KOPT-K1 (cell line): Measurements from ENCODE around the gene GPATCH8.

ENCODE experiments used
- H3K27ac ChIP-seq: fragments of 200-600 bp; sonication (generic); 2 replicates; pipeline ENCODE4 v1.5.1; 2016; ENCODE audit warnings: antibody characterized with exemption, mild to moderate bottlenecking, low read depth, low read length; ENCODE audit not compliant: poor library complexity, severe bottlenecking
- H3K36me3 ChIP-seq: fragments of 200-600 bp; sonication (generic); 2 replicates; pipeline ENCODE4 v1.5.1; 2017; ENCODE audit warnings: antibody characterized with exemption, mild to moderate bottlenecking, low read length, moderate library complexity; ENCODE audit not compliant: insufficient read depth
- H3K9me3 ChIP-seq: fragments of 200-600 bp; sonication (generic); 2 replicates; pipeline ENCODE4 v1.5.1; 2017; ENCODE audit warnings: antibody characterized with exemption, low read length, mild to moderate bottlenecking; ENCODE audit not compliant: insufficient read depth, poor library complexity, severe bottlenecking

Gene GPATCH8

DNA sequence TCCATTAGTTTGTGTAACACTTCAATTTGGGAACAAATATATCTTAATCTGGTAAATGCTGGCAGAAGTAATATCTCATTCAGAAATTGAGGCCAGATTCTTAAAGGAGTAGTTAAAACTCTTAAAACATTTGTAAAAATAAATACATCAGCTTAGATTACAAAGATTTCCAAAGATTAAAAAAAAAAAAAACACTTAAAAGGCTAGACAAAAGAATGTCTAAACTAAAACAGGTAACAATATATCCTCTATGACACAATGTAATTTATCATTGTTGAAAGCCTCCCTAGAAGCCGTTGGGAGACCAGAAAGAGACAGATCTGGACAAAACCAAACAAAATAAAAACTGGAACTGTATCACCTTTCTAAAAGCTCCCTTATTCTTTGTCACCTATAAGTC lies 3.5 kb downstream of the GPATCH8 start:
- Histone ChIP-seq H3K9me3 (no peaks in the 10 kb centered on the region), H3K27ac (no peak overlapping the region), H3K36me3 (peaks cover 11% of the 10 kb centered on the region)

DNA sequence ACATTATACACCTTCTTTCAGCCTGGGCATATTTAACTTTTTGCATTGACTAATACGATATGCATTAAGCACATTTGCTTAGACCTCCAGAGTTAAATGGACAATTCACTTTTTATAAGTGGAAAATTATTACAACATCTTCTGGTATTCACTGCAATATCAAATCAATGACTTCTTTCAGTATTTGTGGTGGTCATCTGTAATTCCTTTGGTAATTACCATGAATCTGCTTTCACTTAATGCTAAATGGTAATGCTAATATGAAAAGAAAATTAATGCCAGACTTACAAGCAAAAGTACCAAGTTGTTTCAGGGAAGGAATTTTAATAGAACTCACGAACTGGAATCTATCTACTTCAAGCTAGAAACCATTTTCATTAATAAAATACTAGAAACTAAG lies 6.4 kb downstream of the GPATCH8 start:
- peaks cover 22% of the 10 kb centered on the region for H3K36me3 ChIP-seq
- H3K27ac ChIP-seq = no peak overlapping the region
- no peaks in the 10 kb centered on the region for H3K9me3 ChIP-seq

GRCh38 chr17:44493339-44493738 lies 9.9 kb downstream of the GPATCH8 start:
- H3K9me3 ChIP-seq = no peaks in the 10 kb centered on the region
- no peak overlapping the region for H3K27ac ChIP-seq
- peaks cover 37% of the 10 kb centered on the region for H3K36me3 ChIP-seq

GRCh38 chr17:44492706-44493272 lies 10.4 kb downstream of the GPATCH8 start:
- H3K27ac ChIP-seq = no peak overlapping the region
- H3K9me3 ChIP-seq = no peaks in the 10 kb centered on the region
- peaks cover 36% of the 10 kb centered on the region for H3K36me3 ChIP-seq

DNA sequence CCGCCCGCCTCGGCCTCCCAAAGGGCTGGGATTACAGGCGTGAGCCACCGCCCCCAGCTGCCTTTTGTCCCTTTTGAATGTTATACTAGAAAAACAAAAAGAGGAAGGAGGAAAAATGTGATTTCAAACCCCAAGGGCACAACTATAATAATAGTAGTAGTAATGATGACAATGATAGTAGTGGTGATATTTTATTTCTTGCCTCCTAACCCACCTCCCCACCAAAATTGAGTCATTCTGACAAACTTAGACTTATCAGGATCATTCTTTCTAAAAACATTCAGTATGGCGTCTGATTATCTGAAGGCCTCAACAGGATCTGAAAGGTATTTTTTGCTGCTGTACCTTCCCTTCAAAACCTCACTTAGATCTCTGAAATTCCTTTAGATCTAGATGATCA lies 13.6 kb downstream of the GPATCH8 start:
- no peaks in the 10 kb centered on the region for H3K9me3 ChIP-seq
- H3K27ac ChIP-seq = no peak overlapping the region
- peaks cover 36% of the 10 kb centered on the region for H3K36me3 ChIP-seq

DNA sequence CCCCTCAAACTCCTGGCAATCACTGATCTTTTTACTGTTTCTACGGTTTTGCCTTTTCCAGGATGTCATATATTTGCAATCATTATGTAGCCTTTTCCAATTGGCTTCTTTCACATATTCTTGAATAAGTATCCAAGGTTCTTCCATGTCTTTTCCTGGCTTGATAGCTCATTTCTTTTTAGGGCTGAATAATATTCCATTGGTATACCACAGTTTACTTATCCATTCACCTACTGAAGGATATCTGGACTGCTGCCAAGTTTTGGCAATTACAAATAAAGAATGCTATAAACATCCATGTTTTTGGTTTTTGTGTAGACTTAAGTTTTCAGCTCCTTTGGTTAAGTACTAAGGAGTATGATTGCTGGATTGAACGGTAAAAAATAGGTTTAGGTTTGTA lies 16.0 kb downstream of the GPATCH8 start:
- H3K9me3 ChIP-seq = no peaks in the 10 kb centered on the region
- H3K27ac ChIP-seq = no peak overlapping the region
- H3K36me3 ChIP-seq = peaks cover 30% of the 10 kb centered on the region

GRCh38 chr17:44473367-44473766 lies 29.8 kb downstream of the GPATCH8 start:
- peaks cover 18% of the 10 kb centered on the region for H3K36me3 ChIP-seq
- H3K9me3 ChIP-seq = no peaks in the 10 kb centered on the region
- no peak overlapping the region for H3K27ac ChIP-seq

DNA sequence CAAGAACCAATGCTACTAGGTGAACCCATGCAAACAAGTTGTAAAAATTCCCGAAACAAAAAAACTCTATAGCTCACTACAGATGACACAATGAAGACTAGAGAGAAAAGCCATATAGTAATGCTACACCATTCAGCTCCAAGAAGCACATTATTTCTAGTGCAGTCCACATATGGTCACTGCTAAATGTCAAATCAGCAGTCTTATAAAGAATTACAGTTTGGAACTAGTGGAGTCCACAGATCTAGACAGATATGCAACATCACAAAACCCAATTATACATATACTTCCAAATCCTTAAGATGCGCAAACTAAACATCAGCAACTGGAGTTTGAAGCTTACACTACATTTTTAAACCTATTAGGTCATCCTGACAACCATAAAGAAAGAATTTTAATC lies 33.5 kb downstream of the GPATCH8 start:
- Histone ChIP-seq H3K27ac (no peak overlapping the region), H3K36me3 (peaks cover 18% of the 10 kb centered on the region), H3K9me3 (no peaks in the 10 kb centered on the region)

DNA sequence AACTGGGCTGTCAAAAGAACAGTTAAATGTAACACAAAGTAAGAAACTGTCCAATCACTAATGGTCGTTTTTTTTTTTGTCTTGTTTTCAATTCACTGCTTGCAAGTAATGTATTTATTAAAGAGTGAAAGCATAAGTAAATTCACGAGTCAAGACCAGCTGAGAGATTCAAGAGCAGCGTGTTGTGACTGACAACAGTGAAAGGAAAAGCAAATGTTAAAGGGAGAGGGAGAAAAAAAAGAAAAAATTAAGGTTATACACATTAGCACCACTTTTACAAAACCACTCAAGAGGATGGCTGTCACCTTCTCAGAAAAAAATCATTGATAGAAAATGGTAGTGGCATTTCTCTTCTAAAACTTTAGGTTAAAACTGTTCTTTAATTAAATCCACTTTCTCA lies 36.1 kb downstream of the GPATCH8 start:
- Histone ChIP-seq H3K9me3 (no peaks in the 10 kb centered on the region), H3K27ac (no peak overlapping the region), H3K36me3 (peaks cover 23% of the 10 kb centered on the region)

DNA sequence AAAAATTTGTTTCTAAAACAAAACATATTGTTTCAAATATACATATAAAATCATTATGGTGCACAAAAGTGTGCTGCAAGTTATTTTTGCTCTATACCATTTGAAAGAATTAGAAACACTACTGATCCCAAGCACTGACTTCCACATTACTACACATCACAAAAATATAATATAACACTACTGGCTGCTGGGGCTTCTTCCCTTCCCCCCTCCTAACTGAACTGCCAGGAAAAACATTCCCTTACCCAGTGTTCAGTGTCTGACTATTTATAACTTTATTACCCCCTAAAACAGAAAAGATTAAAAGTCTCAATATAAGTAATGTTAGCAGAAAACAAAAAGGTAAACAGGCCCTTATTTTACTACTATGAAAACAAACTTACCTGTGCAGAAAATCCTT lies 36.9 kb downstream of the GPATCH8 start:
- Histone ChIP-seq H3K27ac (no peak overlapping the region), H3K36me3 (peaks cover 28% of the 10 kb centered on the region)

DNA sequence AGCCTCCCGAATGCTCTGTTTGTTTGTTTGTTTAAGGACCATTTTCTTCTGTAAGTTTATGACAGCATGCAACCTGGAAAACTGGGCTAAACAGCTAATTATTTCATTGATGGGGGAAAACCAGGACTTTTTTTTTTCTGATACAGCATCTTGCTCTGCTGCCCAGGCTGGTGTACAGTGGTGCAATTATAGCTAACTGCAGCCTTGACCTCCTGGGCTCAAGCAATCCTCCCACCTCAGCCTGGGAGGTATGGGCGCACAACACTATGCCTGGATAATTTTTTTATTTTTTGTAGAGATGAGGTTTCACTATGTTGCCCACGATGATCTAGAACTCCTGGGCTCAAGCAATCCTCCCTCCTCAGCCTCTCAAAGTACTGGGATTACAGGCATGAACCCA lies 37.3 kb downstream of the GPATCH8 start:
- no peak overlapping the region for H3K27ac ChIP-seq
- H3K9me3 ChIP-seq = no peaks in the 10 kb centered on the region
- H3K36me3 ChIP-seq = peaks cover 28% of the 10 kb centered on the region

More for the DNA sequence above, 36.9 kb downstream of the GPATCH8 start:
- no peaks in the 10 kb centered on the region for H3K9me3 ChIP-seq

- Histone ChIP-seq H3K9me3 (no peaks in the 10 kb centered on the region), H3K36me3 (peaks cover 28% of the 10 kb centered on the region), H3K27ac (no peak overlapping the region)
These were observed 37.9 kb downstream of the GPATCH8 start for GRCh38 chr17:44465276-44465675.

DNA sequence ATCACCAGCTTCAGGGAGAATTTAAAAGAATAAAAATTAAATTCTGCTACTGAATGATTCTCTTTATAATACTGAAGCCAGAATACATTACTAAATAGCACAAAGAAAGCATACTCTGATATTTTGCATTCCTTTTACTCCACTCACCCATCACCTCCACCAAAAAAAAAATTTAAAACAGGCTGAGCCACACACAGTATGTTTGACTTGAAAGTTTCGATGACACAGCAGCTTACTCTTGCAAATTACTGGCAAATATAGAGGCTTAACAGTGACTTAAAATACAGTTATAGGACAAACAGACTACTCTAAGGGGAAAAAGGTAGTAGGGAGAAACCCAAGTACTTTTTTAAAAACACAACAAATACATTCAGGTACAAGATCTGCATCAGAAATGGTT lies 39.2 kb downstream of the GPATCH8 start:
- no peak overlapping the region for H3K27ac ChIP-seq
- H3K9me3 ChIP-seq = no peaks in the 10 kb centered on the region
- H3K36me3 ChIP-seq = peaks cover 32% of the 10 kb centered on the region

DNA sequence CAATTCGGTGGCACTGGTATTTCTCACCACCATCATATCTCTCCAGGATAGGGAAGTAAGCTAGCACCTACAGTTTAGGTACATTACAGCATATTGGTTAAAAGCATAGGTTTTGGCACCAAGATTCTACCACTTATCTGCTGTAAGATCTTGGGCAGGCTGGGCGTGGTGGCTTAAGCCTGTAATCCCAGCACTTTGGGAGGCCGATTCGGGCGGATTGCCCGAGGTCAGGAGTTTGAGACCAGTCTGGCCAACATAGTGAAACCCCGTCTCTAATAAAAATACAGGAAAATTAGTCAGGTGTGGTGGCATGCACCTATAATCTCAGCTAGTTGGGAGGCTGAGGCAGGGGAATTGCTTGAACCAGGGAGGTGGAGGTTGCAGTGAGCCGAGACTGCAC lies 51.4 kb downstream of the GPATCH8 start:
- H3K9me3 ChIP-seq = no peaks in the 10 kb centered on the region
- H3K36me3 ChIP-seq = peaks cover 18% of the 10 kb centered on the region
- no peak overlapping the region for H3K27ac ChIP-seq

DNA sequence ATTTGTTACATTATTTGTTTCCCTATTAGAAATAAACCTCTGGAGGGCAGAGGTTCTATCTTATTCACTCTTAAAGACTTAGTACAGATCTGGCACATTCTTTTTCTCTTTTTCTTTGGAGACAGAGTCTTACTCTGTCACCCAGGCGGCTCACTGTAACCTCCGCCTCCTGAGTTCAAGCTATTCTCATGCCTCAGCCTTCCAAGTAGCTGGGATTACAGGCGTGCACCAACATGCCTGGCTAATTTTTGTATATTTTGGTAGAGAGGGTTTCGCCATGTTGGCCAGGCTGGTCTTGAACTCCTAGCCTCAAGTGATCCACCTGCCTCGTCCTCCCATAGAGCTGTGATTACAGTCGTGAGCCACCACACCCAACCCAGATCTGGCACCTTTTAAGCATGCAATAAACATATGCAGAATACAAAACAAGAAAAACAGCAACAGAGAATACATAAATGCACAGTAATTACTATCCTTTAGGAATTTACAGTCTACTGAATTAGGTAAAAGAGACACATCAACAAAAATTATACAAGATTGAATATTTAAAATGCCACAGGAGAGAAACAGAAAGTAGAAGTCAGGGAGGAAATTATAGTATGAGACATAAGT lies 52.1 kb downstream of the GPATCH8 start:
- H3K27ac ChIP-seq = no peak overlapping the region
- peaks cover 18% of the 10 kb centered on the region for H3K36me3 ChIP-seq
- H3K9me3 ChIP-seq = no peaks in the 10 kb centered on the region

DNA sequence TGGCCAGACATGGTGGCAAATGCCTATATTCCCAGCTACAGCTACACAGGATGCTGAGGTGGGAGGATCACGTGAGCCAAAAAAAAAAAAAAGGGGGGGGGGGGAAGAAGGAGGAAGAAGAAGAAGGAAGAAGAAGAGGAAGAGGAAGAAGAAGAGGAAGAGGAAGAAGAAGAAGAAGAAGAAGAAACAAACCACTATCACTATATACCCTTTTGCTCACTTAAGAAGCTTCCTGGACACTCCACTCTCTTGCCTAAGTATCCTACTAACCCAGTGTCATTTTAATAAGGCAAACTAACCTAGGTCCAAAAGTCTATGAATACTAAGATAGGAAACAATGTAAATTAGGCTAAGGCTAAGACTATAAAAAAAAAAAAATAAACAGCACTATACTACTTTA lies 54.8 kb downstream of the GPATCH8 start:
- H3K9me3 ChIP-seq = no peaks in the 10 kb centered on the region
- no peak overlapping the region for H3K27ac ChIP-seq
- peaks cover 4% of the 10 kb centered on the region; the same call in 1 of the 2 replicates for H3K36me3 ChIP-seq
